ENCODE measurements around the gene SCUBE1.

Gene SCUBE1

GRCh38 chr22:43233529-43233928, 109.6 kb downstream of the SCUBE1 start:
- no peak overlapping the region for H3K27ac ChIP-seq (ENCODE audit: low read depth, low read length)
- peaks cover 7 to 14% of the 10 kb centered on the region in 2 experiments for H3K4me1 ChIP-seq (ENCODE audit: control insufficient read depth in 1 of 2, insufficient read depth in 2 of 2, low read length in 2 of 2)
- no peaks in the 10 kb centered on the region for H3K36me3 ChIP-seq (ENCODE audit: control insufficient read depth in 1 of 2, insufficient read depth in 2 of 2, low read length in 2 of 2)
- no peak overlapping the region for H2AFZ ChIP-seq (ENCODE audit: insufficient read depth, low read length, poor library complexity)
- no peak overlapping the region for H2BK5ac ChIP-seq (ENCODE audit: low read depth, low read length, poor library complexity)
- no peak overlapping the region for H3K14ac ChIP-seq (ENCODE audit: low read length)
- H2AK5ac ChIP-seq (ENCODE audit: low read length), result no peak overlapping the region
- H4K91ac ChIP-seq (ENCODE audit: low read depth, low read length), result no peak overlapping the region
- peak in 1 of 2 donors; percentile 5 for DNase-seq
- H3K18ac ChIP-seq (ENCODE audit: low read length), result no peak overlapping the region
- H3K79me2 ChIP-seq (ENCODE audit: control insufficient read depth, insufficient read depth, low read length, poor library complexity), result no peaks in the 10 kb centered on the region
- H4K12ac ChIP-seq (ENCODE audit: low read depth, low read length), result no peak overlapping the region
- no peak overlapping the region for H4K8ac ChIP-seq (ENCODE audit: low read depth, low read length)
- H2BK12ac ChIP-seq (ENCODE audit: low read length), result no peak overlapping the region
- H3K4ac ChIP-seq (ENCODE audit: low read depth, low read length), result no peak overlapping the region
- H3K23ac ChIP-seq (ENCODE audit: low read length), result no peak overlapping the region
- no peak overlapping the region for H3K4me2 ChIP-seq (ENCODE audit: low read length)
- H3K4me3 ChIP-seq (ENCODE audit: low read depth, low read length), result no peak overlapping the region
- no peak overlapping the region for H2BK120ac ChIP-seq (ENCODE audit: insufficient read depth, low read length, poor library complexity)
- no peaks in the 10 kb centered on the region for H3K27me3 ChIP-seq (ENCODE audit: insufficient read depth, low read length)
- H3K9ac ChIP-seq (ENCODE audit: low read length), result no peak overlapping the region
- WGBS (ENCODE audit: extremely low coverage, insufficient coverage, insufficient read length), result no CpG with 5 or more reads among the region's 6 CpGs
- H3K79me1 ChIP-seq (ENCODE audit: low read length), result no peaks in the 10 kb centered on the region
- peaks cover 2% of the 10 kb centered on the region for H3K9me3 ChIP-seq (ENCODE audit: insufficient read depth, low read depth, low read length)

- no peak overlapping the region for H4K12ac ChIP-seq (ENCODE audit: low read depth, low read length)
- H3K4me3 ChIP-seq (ENCODE audit: low read depth, low read length), result no peak overlapping the region
- H3K79me1 ChIP-seq (ENCODE audit: low read length), result no peaks in the 10 kb centered on the region
- no peaks in the 10 kb centered on the region for H3K27me3 ChIP-seq (ENCODE audit: insufficient read depth, low read length)
- no peak overlapping the region for H3K14ac ChIP-seq (ENCODE audit: low read length)
- no peak overlapping the region for H3K4ac ChIP-seq (ENCODE audit: low read depth, low read length)
- H2BK12ac ChIP-seq (ENCODE audit: low read length), result no peak overlapping the region
- H3K79me2 ChIP-seq (ENCODE audit: control insufficient read depth, insufficient read depth, low read length, poor library complexity), result no peaks in the 10 kb centered on the region
- peaks cover 7 to 13% of the 10 kb centered on the region in 2 experiments for H3K4me1 ChIP-seq (ENCODE audit: control insufficient read depth in 1 of 2, insufficient read depth in 2 of 2, low read length in 2 of 2)
- H2AFZ ChIP-seq (ENCODE audit: insufficient read depth, low read length, poor library complexity), result no peak overlapping the region
- no peak overlapping the region for H3K27ac ChIP-seq (ENCODE audit: low read depth, low read length)
- H3K4me2 ChIP-seq (ENCODE audit: low read length), result no peak overlapping the region
- H4K8ac ChIP-seq (ENCODE audit: low read depth, low read length), result no peak overlapping the region
- DNase-seq, result no peak
- no peaks in the 10 kb centered on the region for H3K36me3 ChIP-seq (ENCODE audit: control insufficient read depth in 1 of 2, insufficient read depth in 2 of 2, low read length in 2 of 2)
- no peak overlapping the region for H3K23ac ChIP-seq (ENCODE audit: low read length)
- H2BK5ac ChIP-seq (ENCODE audit: low read depth, low read length, poor library complexity), result no peak overlapping the region
- H3K18ac ChIP-seq (ENCODE audit: low read length), result no peak overlapping the region
- no peak overlapping the region for H2AK5ac ChIP-seq (ENCODE audit: low read length)
- H3K9ac ChIP-seq (ENCODE audit: low read length), result no peak overlapping the region
- no CpG with 5 or more reads among the region's 8 CpGs for WGBS (ENCODE audit: extremely low coverage, insufficient coverage, insufficient read length)
- H3K9me3 ChIP-seq (ENCODE audit: insufficient read depth, low read depth, low read length), result peaks cover 2% of the 10 kb centered on the region
- no peak overlapping the region for H4K91ac ChIP-seq (ENCODE audit: low read depth, low read length)
- no peak overlapping the region for H2BK120ac ChIP-seq (ENCODE audit: insufficient read depth, low read length, poor library complexity)
These were observed 110.7 kb downstream of the SCUBE1 start for GRCh38 chr22:43232445-43232844.

GRCh38 chr22:43231724-43232034, 111.5 kb downstream of the SCUBE1 start:
- H3K4me1 ChIP-seq (ENCODE audit: control insufficient read depth in 1 of 2, insufficient read depth in 2 of 2, low read length in 2 of 2), result peaks cover 7 to 13% of the 10 kb centered on the region in 2 experiments
- H2AFZ ChIP-seq (ENCODE audit: insufficient read depth, low read length, poor library complexity), result no peak overlapping the region
- H2BK120ac ChIP-seq (ENCODE audit: insufficient read depth, low read length, poor library complexity), result no peak overlapping the region
- no peak overlapping the region for H3K18ac ChIP-seq (ENCODE audit: low read length)
- no peak overlapping the region for H2BK12ac ChIP-seq (ENCODE audit: low read length)
- H3K14ac ChIP-seq (ENCODE audit: low read length), result no peak overlapping the region
- no peaks in the 10 kb centered on the region for H3K79me1 ChIP-seq (ENCODE audit: low read length)
- no peak overlapping the region for H3K4ac ChIP-seq (ENCODE audit: low read depth, low read length)
- H3K4me2 ChIP-seq (ENCODE audit: low read length), result no peak overlapping the region
- H4K91ac ChIP-seq (ENCODE audit: low read depth, low read length), result no peak overlapping the region
- no peak overlapping the region for H4K8ac ChIP-seq (ENCODE audit: low read depth, low read length)
- H3K9me3 ChIP-seq (ENCODE audit: insufficient read depth, low read depth, low read length), result peaks cover 2% of the 10 kb centered on the region
- no CpG with 5 or more reads among the region's 15 CpGs for WGBS (ENCODE audit: extremely low coverage, insufficient coverage, insufficient read length)
- no peak overlapping the region for H3K23ac ChIP-seq (ENCODE audit: low read length)
- H3K4me3 ChIP-seq (ENCODE audit: low read depth, low read length), result no peak overlapping the region
- no peak overlapping the region for H2AK5ac ChIP-seq (ENCODE audit: low read length)
- no peak overlapping the region for H4K12ac ChIP-seq (ENCODE audit: low read depth, low read length)
- H3K27me3 ChIP-seq (ENCODE audit: insufficient read depth, low read length), result no peaks in the 10 kb centered on the region
- no peak overlapping the region for H2BK5ac ChIP-seq (ENCODE audit: low read depth, low read length, poor library complexity)
- H3K9ac ChIP-seq (ENCODE audit: low read length), result no peak overlapping the region
- DNase-seq, result no peak
- no peaks in the 10 kb centered on the region for H3K79me2 ChIP-seq (ENCODE audit: control insufficient read depth, insufficient read depth, low read length, poor library complexity)
- no peaks in the 10 kb centered on the region for H3K36me3 ChIP-seq (ENCODE audit: control insufficient read depth in 1 of 2, insufficient read depth in 2 of 2, low read length in 2 of 2)
- H3K27ac ChIP-seq (ENCODE audit: low read depth, low read length), result no peak overlapping the region

- WGBS (ENCODE audit: extremely low coverage, insufficient coverage, insufficient read length), result no CpG with 5 or more reads among the region's 23 CpGs
- peaks cover 7 to 10% of the 10 kb centered on the region in 2 experiments for H3K4me1 ChIP-seq (ENCODE audit: control insufficient read depth in 1 of 2, insufficient read depth in 2 of 2, low read length in 2 of 2)
- H2BK12ac ChIP-seq (ENCODE audit: low read length), result no peak overlapping the region
- H3K14ac ChIP-seq (ENCODE audit: low read length), result no peak overlapping the region
- no peaks in the 10 kb centered on the region for H3K79me1 ChIP-seq (ENCODE audit: low read length)
- no peaks in the 10 kb centered on the region for H3K27me3 ChIP-seq (ENCODE audit: insufficient read depth, low read length)
- H4K12ac ChIP-seq (ENCODE audit: low read depth, low read length), result no peak overlapping the region
- H3K36me3 ChIP-seq (ENCODE audit: control insufficient read depth in 1 of 2, insufficient read depth in 2 of 2, low read length in 2 of 2), result no peaks in the 10 kb centered on the region
- H3K4me3 ChIP-seq (ENCODE audit: low read depth, low read length), result no peak overlapping the region
- H2BK120ac ChIP-seq (ENCODE audit: insufficient read depth, low read length, poor library complexity), result no peak overlapping the region
- no peak overlapping the region for H4K91ac ChIP-seq (ENCODE audit: low read depth, low read length)
- H2AK5ac ChIP-seq (ENCODE audit: low read length), result no peak overlapping the region
- H3K4ac ChIP-seq (ENCODE audit: low read depth, low read length), result no peak overlapping the region
- H4K8ac ChIP-seq (ENCODE audit: low read depth, low read length), result no peak overlapping the region
- no peak overlapping the region for H3K4me2 ChIP-seq (ENCODE audit: low read length)
- H3K79me2 ChIP-seq (ENCODE audit: control insufficient read depth, insufficient read depth, low read length, poor library complexity), result no peaks in the 10 kb centered on the region
- H2AFZ ChIP-seq (ENCODE audit: insufficient read depth, low read length, poor library complexity), result no peak overlapping the region
- H3K9ac ChIP-seq (ENCODE audit: low read length), result no peak overlapping the region
- H3K18ac ChIP-seq (ENCODE audit: low read length), result no peak overlapping the region
- no peak overlapping the region for H2BK5ac ChIP-seq (ENCODE audit: low read depth, low read length, poor library complexity)
- H3K27ac ChIP-seq (ENCODE audit: low read depth, low read length), result no peak overlapping the region
- no peak overlapping the region for H3K23ac ChIP-seq (ENCODE audit: low read length)
- H3K9me3 ChIP-seq (ENCODE audit: insufficient read depth, low read depth, low read length), result peaks cover 2% of the 10 kb centered on the region
- DNase-seq, result peak; percentile 55 to 76
These were observed 112.0 kb downstream of the SCUBE1 start for GRCh38 chr22:43230971-43231723.
